HCT116 (cell line): ENCODE data around the gene ZFP36. TPM values are rescaled to one million over a fixed set of nuclear protein-coding genes. Genes with fewer than 3 reads are reported as not detected.

Experiments
- ATAC-seq: fragments of 200-7000 bp; cut with Tn5 transposase; 2 replicates; pipeline ENCODE4 v1.9.1; 2020; ENCODE audit warnings: mild to moderate bottlenecking, moderate library complexity
- BruUV-seq: library from RNA; stranded (reverse); fragments of 400-500 nt; replicated peaks from 2 replicates; lab custom pipeline; 2021; lab: Mats Ljungman, UMichigan
- CTCF ChIA-PET: fragments of 300-600 bp; sonication (Branson Sonifier 250); formaldehyde crosslinking; loops from one replicate; lab custom pipeline; 2021; ENCODE audit warnings: antibody characterized with exemption; lab: Charles Lee
- POLR2A ChIA-PET: fragments of 300-600, 350-600 bp; sonication (Branson Sonifier 250); formaldehyde crosslinking; loops from one replicate; lab custom pipeline; 2021; ENCODE audit warnings: antibody characterized with exemption; lab: Charles Lee
- RAD21 ChIA-PET, 2 experiments: fragments of 300-600 bp; sonication (Branson Sonifier 250); formaldehyde crosslinking; loops; one replicate each; lab custom pipeline; 2023; ENCODE audit warnings: low total read pairs in 2 of 2; ENCODE audit not compliant: uncharacterized antibody in 2 of 2, unreplicated experiment in 2 of 2, low non-redundant PET in 1 of 2; lab: Charles Lee
- DNase-seq: peaks from one replicate; pipeline ENCODE4 v3.0.0-alpha.2; 2010; ENCODE audit warnings: low read depth, low spot score
- H2AFZ ChIP-seq: fragments of 200-600 bp; shearing (Covaris generic), sonication (generic); 2 replicates; pipeline ENCODE4 v1.6.1; 2017; ENCODE audit warnings: low read depth, mixed run types, mixed read lengths, antibody characterized with exemption, low read length; ENCODE audit not compliant: poor library complexity, severe bottlenecking
- H3K27ac ChIP-seq: 2 replicates; pipeline ENCODE4 v1.5.1; 2012; ENCODE audit warnings: low read depth, low read length
- H3K27me3 ChIP-seq: fragments of 200-600 bp; sonication (generic); 2 replicates; pipeline ENCODE4 v1.6.1; 2016; ENCODE audit warnings: mixed run types, low read length, mixed read lengths; ENCODE audit not compliant: insufficient read depth
- H3K36me3 ChIP-seq, 2 experiments: fragments of 200-500 bp in 1 of 2; fragments of 200-600 bp in 1 of 2; sonication (Bioruptor generic) in 1 of 2; sonication (generic) in 1 of 2; 2 replicates each; pipeline versions ENCODE4 v1.5.1 to v1.6.1; 2014 to 2016; ENCODE audit warnings: low read length in 2 of 2, inconsistent platforms in 1 of 2, mixed read lengths in 1 of 2, mixed run types in 1 of 2; ENCODE audit not compliant: insufficient read depth in 2 of 2, control insufficient read depth in 1 of 2
- H3K4me1 ChIP-seq, 2 experiments: fragments of 200-600 bp in 1 of 2; sonication (generic) in 1 of 2; 2 replicates each; pipeline versions ENCODE4 v1.5.1 to v1.6.1; 2012 to 2017; ENCODE audit warnings: low read length in 2 of 2, inconsistent platforms in 1 of 2, mild to moderate bottlenecking in 1 of 2, mixed read lengths in 1 of 2, mixed run types in 1 of 2, moderate library complexity in 1 of 2; ENCODE audit not compliant: insufficient read depth in 2 of 2, control insufficient read depth in 1 of 2
- H3K4me2 ChIP-seq: fragments of 200-600 bp; sonication (generic); 2 replicates; pipeline ENCODE4 v1.6.1; 2017; ENCODE audit warnings: mixed run types, low read length, mixed read lengths
- H3K4me3 ChIP-seq, 2 experiments: fragments of 200-600 bp in 1 of 2; sonication (generic) in 1 of 2; replicated peaks in 1 of 2; 2 replicates each; pipeline ENCODE4 v1.5.1; 2011 to 2016; ENCODE audit warnings: low read length in 2 of 2, control low read depth in 1 of 2, low read depth in 1 of 2, mild to moderate bottlenecking in 1 of 2, mixed read lengths in 1 of 2, mixed run types in 1 of 2
- H3K79me2 ChIP-seq: fragments of 200-600 bp; sonication (generic); 2 replicates; pipeline ENCODE4 v1.6.1; 2017; ENCODE audit warnings: mild to moderate bottlenecking, mixed run types, low read length, moderate library complexity, mixed read lengths; ENCODE audit not compliant: insufficient read depth
- H3K9ac ChIP-seq: fragments of 200-600 bp; sonication (generic); 2 replicates; pipeline ENCODE4 v1.6.1; 2016; ENCODE audit warnings: low read length, mixed read lengths
- H3K9me2 ChIP-seq: fragments of 200-600 bp; sonication (generic), shearing (Covaris generic); 2 replicates; pipeline ENCODE4 v1.6.1; 2017; ENCODE audit warnings: mixed run types, mild to moderate bottlenecking, moderate library complexity; ENCODE audit not compliant: insufficient read depth
- H3K9me3 ChIP-seq, 2 experiments: fragments of 200-500 bp in 1 of 2; fragments of 200-600 bp in 1 of 2; sonication (Bioruptor generic) in 1 of 2; sonication (generic) in 1 of 2; 2 replicates each; pipeline ENCODE4 v1.6.1; 2014 to 2017; ENCODE audit warnings: low read length in 2 of 2, mixed read lengths in 2 of 2, inconsistent platforms in 1 of 2, low read depth in 1 of 2, mild to moderate bottlenecking in 1 of 2, mixed run types in 1 of 2, moderate library complexity in 1 of 2; ENCODE audit not compliant: control insufficient read depth in 1 of 2, insufficient read depth in 1 of 2
- H4K20me1 ChIP-seq: fragments of 200-600 bp; sonication (generic), shearing (Covaris generic); 2 replicates; pipeline ENCODE4 v1.6.1; 2017; ENCODE audit warnings: mixed run types, mild to moderate bottlenecking, moderate library complexity; ENCODE audit not compliant: insufficient read depth
- EZH2phosphoT487 ChIP-seq: fragments of 200-600 bp; IDR thresholded peaks from 2 replicates; pipeline ENCODE4 v1.6.1; 2018; ENCODE audit warnings: antibody characterized with exemption, borderline replicate concordance
- FOSL1 ChIP-seq: IDR thresholded peaks from 2 replicates; pipeline ENCODE4 v1.6.1; 2012; ENCODE audit warnings: low read depth
- JUND ChIP-seq: IDR thresholded peaks from 2 replicates; pipeline ENCODE4 v1.6.1; 2012
- POLR2AphosphoS5 ChIP-seq: IDR thresholded peaks from 2 replicates; pipeline ENCODE4 v1.6.1; 2011; ENCODE audit warnings: mild to moderate bottlenecking, low read depth, low read length, moderate library complexity
- RAD21 ChIP-seq: IDR thresholded peaks from 2 replicates; pipeline ENCODE4 v1.6.1; 2012; ENCODE audit warnings: low read depth, mild to moderate bottlenecking
- YY1 ChIP-seq: IDR thresholded peaks from 2 replicates; pipeline ENCODE4 v1.6.1; 2011; ENCODE audit warnings: low read length, low read depth, moderate library complexity, mild to moderate bottlenecking; ENCODE audit not compliant: insufficient replicate concordance; ENCODE audit errors: extremely low read depth
- ZNF274 ChIP-seq: fragments of 200-500 bp; sonication (Bioruptor generic); IDR thresholded peaks from 2 replicates; pipeline ENCODE4 v1.6.1; 2014; ENCODE audit warnings: mild to moderate bottlenecking, low read depth, low read length, inconsistent platforms
- intact Hi-C: fragments of 100-400 bp; cut with micrococcal nuclease; formaldehyde crosslinking; loops from 2 replicates; pipeline ENCODE4 v1.10.0; 2022
- total RNA-seq: library from RNA; stranded (reverse); gene quantifications from one replicate; pipeline ENCODE4 v1.2.1, GENCODE V29; 2021; ENCODE audit not compliant: unreplicated experiment
- TF ChIP-seq, protein P1 (sequence below): IDR thresholded peaks from 2 replicates; pipeline ENCODE4 v1.6.1; 2012; ENCODE audit warnings: low read depth
- TF ChIP-seq, protein P2 (sequence below): IDR thresholded peaks from 2 replicates; pipeline ENCODE4 v1.6.1; 2012

Gene ZFP36
- total RNA-seq, 1 experiment from 2014 or later, result 131 TPM

DNA sequence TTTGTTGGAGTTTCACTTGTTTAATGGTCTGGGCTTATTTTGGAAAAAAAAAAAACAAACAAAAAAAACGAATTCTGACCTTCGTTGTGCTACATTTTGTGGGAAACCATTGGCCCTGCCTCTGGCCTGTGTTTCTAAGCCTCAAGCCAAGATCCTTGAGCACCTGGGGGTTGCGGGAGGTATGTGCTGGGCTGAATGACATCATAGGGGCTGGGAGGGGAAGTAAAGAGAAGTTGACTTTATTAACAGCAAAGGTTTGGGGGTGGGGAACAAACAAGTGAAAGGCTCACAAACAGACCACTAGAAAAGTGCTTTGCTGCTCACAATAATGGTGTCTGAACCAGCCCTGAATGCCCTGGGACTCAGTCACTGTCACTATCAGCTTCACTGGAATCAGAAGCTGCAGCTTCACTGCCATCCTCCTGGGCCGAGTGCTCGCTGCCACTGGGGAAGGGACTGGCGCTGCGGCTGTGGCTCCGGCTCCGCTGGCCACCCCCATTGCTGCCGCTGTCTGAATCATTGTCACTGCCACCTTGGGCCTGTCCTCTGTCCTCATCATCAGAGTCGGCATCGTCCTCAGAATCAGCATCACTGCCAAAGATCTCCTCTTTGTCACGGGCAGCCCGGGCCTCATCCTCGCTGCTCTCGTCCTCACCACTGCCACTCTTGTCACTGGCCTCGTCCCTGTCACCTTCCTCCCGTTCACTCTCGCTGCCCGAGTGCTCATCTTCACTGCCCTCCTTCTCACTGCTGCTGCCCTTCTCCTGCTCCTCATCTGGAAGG is 20.8 kb upstream of the ZFP36 start:
- H3K4me2 ChIP-seq, result no peak overlapping the region
- H3K27ac ChIP-seq, result no peak overlapping the region
- DNase-seq, result no peak
- intact Hi-C loops, result no loop called here
- H3K27me3 ChIP-seq, result no peaks in the 10 kb centered on the region
- H2AFZ ChIP-seq, result no peak overlapping the region
- peaks cover 16% of the 10 kb centered on the region for H3K79me2 ChIP-seq
- TF ChIP-seq ZNF274 (no peak), POLR2AphosphoS5 (no peak; the same call in 1 of the 2 replicates), EZH2phosphoT487 (no peak), FOSL1 (no peak), JUND (no peak), YY1 (no peak), RAD21 (no peak)
- TF ChIP-seq, protein P1, sequence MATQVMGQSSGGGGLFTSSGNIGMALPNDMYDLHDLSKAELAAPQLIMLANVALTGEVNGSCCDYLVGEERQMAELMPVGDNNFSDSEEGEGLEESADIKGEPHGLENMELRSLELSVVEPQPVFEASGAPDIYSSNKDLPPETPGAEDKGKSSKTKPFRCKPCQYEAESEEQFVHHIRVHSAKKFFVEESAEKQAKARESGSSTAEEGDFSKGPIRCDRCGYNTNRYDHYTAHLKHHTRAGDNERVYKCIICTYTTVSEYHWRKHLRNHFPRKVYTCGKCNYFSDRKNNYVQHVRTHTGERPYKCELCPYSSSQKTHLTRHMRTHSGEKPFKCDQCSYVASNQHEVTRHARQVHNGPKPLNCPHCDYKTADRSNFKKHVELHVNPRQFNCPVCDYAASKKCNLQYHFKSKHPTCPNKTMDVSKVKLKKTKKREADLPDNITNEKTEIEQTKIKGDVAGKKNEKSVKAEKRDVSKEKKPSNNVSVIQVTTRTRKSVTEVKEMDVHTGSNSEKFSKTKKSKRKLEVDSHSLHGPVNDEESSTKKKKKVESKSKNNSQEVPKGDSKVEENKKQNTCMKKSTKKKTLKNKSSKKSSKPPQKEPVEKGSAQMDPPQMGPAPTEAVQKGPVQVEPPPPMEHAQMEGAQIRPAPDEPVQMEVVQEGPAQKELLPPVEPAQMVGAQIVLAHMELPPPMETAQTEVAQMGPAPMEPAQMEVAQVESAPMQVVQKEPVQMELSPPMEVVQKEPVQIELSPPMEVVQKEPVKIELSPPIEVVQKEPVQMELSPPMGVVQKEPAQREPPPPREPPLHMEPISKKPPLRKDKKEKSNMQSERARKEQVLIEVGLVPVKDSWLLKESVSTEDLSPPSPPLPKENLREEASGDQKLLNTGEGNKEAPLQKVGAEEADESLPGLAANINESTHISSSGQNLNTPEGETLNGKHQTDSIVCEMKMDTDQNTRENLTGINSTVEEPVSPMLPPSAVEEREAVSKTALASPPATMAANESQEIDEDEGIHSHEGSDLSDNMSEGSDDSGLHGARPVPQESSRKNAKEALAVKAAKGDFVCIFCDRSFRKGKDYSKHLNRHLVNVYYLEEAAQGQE, result no peak
- TF ChIP-seq, protein P2, sequence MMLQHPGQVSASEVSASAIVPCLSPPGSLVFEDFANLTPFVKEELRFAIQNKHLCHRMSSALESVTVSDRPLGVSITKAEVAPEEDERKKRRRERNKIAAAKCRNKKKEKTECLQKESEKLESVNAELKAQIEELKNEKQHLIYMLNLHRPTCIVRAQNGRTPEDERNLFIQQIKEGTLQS, result no peak
- H3K9me2 ChIP-seq, result no peaks in the 10 kb centered on the region
- ChIA-PET POLR2A (interaction anchor here (0.6 kb wide), 1 partner anchor 44 kb away, joined by 4 read pairs; the partner anchor contains the start of gene SAMD4B), RAD21 (no interaction called here), CTCF (no interaction called here)
- BruUV-seq, result no TSS peak
- ATAC-seq, result no peak
- no peak overlapping the region for H3K9ac ChIP-seq
- H3K36me3 ChIP-seq, result peaks cover 48 to 49% of the 10 kb centered on the region in 2 experiments; a peak in 3 of 4 replicates
- H3K9me3 ChIP-seq, result no peaks in the 10 kb centered on the region
- H4K20me1 ChIP-seq, result no peaks in the 10 kb centered on the region
- no peak overlapping the region for H3K4me3 ChIP-seq
- peaks cover 7 to 8% of the 10 kb centered on the region in 2 experiments; a peak in 3 of 4 replicates for H3K4me1 ChIP-seq
